Calu3 (cell line): ENCODE measurements around the gene ADM. TPM values are rescaled to one million over a fixed set of nuclear protein-coding genes. Genes with fewer than 3 reads are reported as not detected.

Experiments
- BruUV-seq: library from RNA; stranded (reverse); fragments of 400-500 nt; replicated peaks from 2 replicates; lab custom pipeline; 2021; lab: Mats Ljungman, UMichigan
- CTCF ChIA-PET: fragments of 300-600 bp; sonication (Branson Sonifier 250); formaldehyde crosslinking; loops from one replicate; lab custom pipeline; 2022; ENCODE audit warnings: antibody characterized with exemption; lab: Charles Lee
- DNase-seq: peaks from one replicate; pipeline ENCODE4 v3.0.0; 2022
- H3K27ac Mint-ChIP-seq: one replicate; pipeline ENCODE4 v1.8.0; 2022; ENCODE audit warnings: mixed read lengths; ENCODE audit not compliant: unreplicated experiment
- H3K27me3 Mint-ChIP-seq: one replicate; pipeline ENCODE4 v1.8.0; 2022; ENCODE audit warnings: mixed read lengths; ENCODE audit not compliant: unreplicated experiment
- H3K36me3 Mint-ChIP-seq: one replicate; pipeline ENCODE4 v1.8.0; 2022; ENCODE audit warnings: mild to moderate bottlenecking, moderate library complexity, mixed read lengths; ENCODE audit not compliant: insufficient read depth, unreplicated experiment
- H3K4me1 Mint-ChIP-seq: one replicate; pipeline ENCODE4 v1.8.0; 2022; ENCODE audit warnings: mild to moderate bottlenecking, low read depth, mixed read lengths; ENCODE audit not compliant: unreplicated experiment
- H3K4me3 Mint-ChIP-seq: one replicate; pipeline ENCODE4 v1.8.0; 2022; ENCODE audit warnings: mild to moderate bottlenecking, low read depth, moderate library complexity, mixed read lengths; ENCODE audit not compliant: unreplicated experiment
- H3K9me3 Mint-ChIP-seq: one replicate; pipeline ENCODE4 v1.8.0; 2022; ENCODE audit warnings: low read depth, mixed read lengths; ENCODE audit not compliant: unreplicated experiment
- CTCF ChIP-seq: fragments of 200-600 bp; IDR thresholded peaks from one replicate; pipeline ENCODE4 v1.8.0; 2022; ENCODE audit warnings: antibody characterized with exemption; ENCODE audit not compliant: unreplicated experiment
- intact Hi-C: fragments of 100-400 bp; cut with micrococcal nuclease; formaldehyde crosslinking; loops from one replicate; pipeline ENCODE4 v1.10.0; 2022; ENCODE audit not compliant: unreplicated experiment
- total RNA-seq: library from RNA; stranded (reverse); gene quantifications from 2 replicates; pipeline ENCODE4 v1.2.3, GENCODE V29; 2022

The ADM gene
- total RNA-seq, 1 experiment from 2014 or later: 2.0 TPM

GRCh38 chr11:10349806-10350205 is 44.9 kb downstream of the ADM start:
- peaks cover 38% of the 10 kb centered on the region for H3K4me1 Mint-ChIP-seq
- no peak overlapping the region for H3K4me3 Mint-ChIP-seq
- H3K27ac Mint-ChIP-seq: no peak overlapping the region
- DNase-seq: no peak
- H3K36me3 Mint-ChIP-seq: no peaks in the 10 kb centered on the region
- intact Hi-C loops: no loop called here
- no peaks in the 10 kb centered on the region for H3K27me3 Mint-ChIP-seq
- no peak for TF ChIP-seq CTCF
- no TSS peak for BruUV-seq
- no peaks in the 10 kb centered on the region for H3K9me3 Mint-ChIP-seq
- CTCF ChIA-PET: no interaction called here

DNA sequence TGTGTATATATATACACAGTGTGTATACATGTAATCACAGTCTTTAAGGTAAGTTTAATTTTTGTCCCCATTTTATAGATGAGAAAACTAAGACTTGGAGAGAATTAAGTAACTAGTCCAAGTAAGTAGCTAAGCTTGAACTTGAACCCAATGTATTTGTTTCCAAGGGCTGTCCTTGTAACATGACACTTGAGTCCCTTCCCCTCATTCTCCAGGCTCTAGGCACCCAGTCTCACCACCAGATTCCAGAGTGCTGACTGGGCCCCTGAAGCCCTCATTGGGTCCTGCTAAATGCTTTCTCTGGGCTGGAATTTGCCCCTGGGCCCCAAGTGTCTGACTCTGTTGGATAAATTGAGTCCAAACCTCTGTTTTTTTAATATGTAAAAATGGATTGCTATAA is 45.5 kb downstream of the ADM start:
- BruUV-seq: no TSS peak
- TF ChIP-seq CTCF: no peak
- peaks cover 38% of the 10 kb centered on the region for H3K4me1 Mint-ChIP-seq
- H3K27ac Mint-ChIP-seq: peak overlapping the region; percentile 10
- peak; percentile 44 for DNase-seq
- CTCF ChIA-PET: no interaction called here
- no peaks in the 10 kb centered on the region for H3K36me3 Mint-ChIP-seq
- H3K9me3 Mint-ChIP-seq: no peaks in the 10 kb centered on the region
- no peak overlapping the region for H3K4me3 Mint-ChIP-seq
- intact Hi-C loops: no loop called here
- H3K27me3 Mint-ChIP-seq: peaks cover under 1% of the 10 kb centered on the region

DNA sequence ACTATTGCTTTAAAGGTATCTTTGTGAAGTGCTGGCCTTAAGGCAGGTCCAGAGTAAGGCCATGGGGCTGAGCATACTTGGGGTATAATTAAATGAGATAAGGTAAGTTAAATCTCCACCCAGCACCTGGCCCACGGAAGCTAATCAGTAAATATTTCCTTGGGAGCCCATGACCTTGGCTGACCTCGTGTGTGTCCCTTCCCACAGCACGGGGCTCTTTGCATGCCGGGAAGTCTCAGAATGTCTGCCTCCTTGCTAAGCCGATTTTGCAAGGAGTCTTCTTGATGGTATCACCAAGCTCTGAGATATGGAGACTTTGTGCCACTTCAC is 46.5 kb downstream of the ADM start:
- H3K27me3 Mint-ChIP-seq: peaks cover 9% of the 10 kb centered on the region
- CTCF ChIA-PET: interaction anchor here (0.6 to 1.3 kb wide), 2 partner anchors 15 to 827 kb away, joined by 3 to 12 read pairs; no protein-coding TSS in a partner anchor
- peaks cover 38% of the 10 kb centered on the region for H3K4me1 Mint-ChIP-seq
- H3K4me3 Mint-ChIP-seq: peak overlapping the region; percentile 7
- BruUV-seq: no TSS peak
- TF ChIP-seq CTCF: no peak
- H3K27ac Mint-ChIP-seq: no peak overlapping the region
- no peaks in the 10 kb centered on the region for H3K36me3 Mint-ChIP-seq
- intact Hi-C loops: no loop called here
- no peak for DNase-seq
- H3K9me3 Mint-ChIP-seq: no peaks in the 10 kb centered on the region

DNA sequence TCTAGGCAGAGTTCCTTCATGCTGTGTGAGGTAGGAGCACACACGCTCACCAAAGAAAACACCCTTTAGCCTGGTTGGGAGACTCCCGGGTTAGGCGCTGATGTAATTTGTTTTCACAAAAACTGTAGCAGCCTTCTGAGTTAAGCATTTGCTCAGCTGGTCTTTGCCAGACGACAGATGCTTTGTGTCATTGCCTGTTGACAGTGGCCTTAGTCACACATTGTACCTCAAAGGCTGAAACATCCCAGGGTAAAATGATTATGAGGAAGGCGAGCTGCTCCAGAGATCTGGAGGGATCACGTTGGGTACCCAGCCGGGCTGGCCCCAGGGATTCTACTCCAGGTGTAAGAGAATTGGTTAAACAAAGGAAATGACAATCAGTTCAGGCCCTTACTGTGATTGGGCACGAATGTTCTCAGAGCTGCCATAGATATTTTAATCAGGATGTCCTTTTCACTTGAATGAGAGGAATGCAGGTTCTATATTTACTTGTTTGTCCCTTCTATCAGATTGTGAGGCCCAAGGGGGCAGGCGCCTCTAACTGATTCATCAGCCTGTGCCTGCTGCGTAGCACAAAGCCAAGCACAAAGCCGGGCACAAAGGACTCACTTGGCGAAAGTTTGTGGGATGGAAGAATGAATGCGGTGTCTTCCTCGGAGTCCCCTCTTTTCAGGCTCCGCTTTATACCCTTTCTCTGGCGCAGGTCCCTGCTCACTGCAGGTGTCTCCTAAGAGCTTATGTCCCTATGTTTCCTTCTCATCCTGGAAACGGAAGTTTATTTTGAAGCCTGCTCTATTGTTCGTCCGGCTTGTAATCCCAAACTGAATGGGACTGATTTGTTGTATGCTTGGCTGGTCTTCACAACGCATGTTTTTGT is 47.1 kb downstream of the ADM start:
- intact Hi-C loops: no loop called here
- Mint-ChIP-seq H3K4me1 (peaks cover 38% of the 10 kb centered on the region), H3K27me3 (peaks cover 15% of the 10 kb centered on the region), H3K27ac (no peak overlapping the region), H3K4me3 (peak overlapping the region; percentile 7), H3K36me3 (no peaks in the 10 kb centered on the region), H3K9me3 (no peaks in the 10 kb centered on the region)
- DNase-seq: peak; percentile 35
- no peak for TF ChIP-seq CTCF
- CTCF ChIA-PET: interaction anchor here (0.6 to 1.3 kb wide), 2 partner anchors 14 to 826 kb away, joined by 3 to 12 read pairs; no protein-coding TSS in a partner anchor
- BruUV-seq: no TSS peak
